ENCODE results near the gene POLR2A. TPM values are rescaled to one million over a fixed set of nuclear protein-coding genes. Genes with fewer than 3 reads are reported as not detected.

Gene POLR2A
- total RNA-seq, 1 experiment from 2014 or later, result 47.1 TPM

GRCh38 chr17:7486181-7486580 lies 2.0 kb downstream of the POLR2A start:
- intact Hi-C loops (cut with micrococcal nuclease), result no loop called here
- ChIA-PET CTCF (no interaction called here), POLR2A (ENCODE audit: unreplicated experiment) (interaction anchor here (0.6 kb wide), 1 partner anchor 52 kb away, joined by 3 read pairs; no protein-coding TSS in a partner anchor)
- H3K4me1 ChIP-seq (ENCODE audit: insufficient read depth, low read length), result peaks cover 17% of the 10 kb centered on the region
- H3K9ac ChIP-seq (ENCODE audit: low read length), result peak overlapping the region; percentile 97
- no peak overlapping the region for H3K27ac ChIP-seq (ENCODE audit: low read length)
- ATAC-seq, result no peak
- peaks cover 70% of the 10 kb centered on the region for H3K79me2 ChIP-seq (ENCODE audit: low read length)
- no peaks in the 10 kb centered on the region for H3K9me2 ChIP-seq (replicated peaks; ENCODE audit: low read length)
- no TSS peak for BruUV-seq (replicated peaks)
- no peaks in the 10 kb centered on the region for H3K27me3 ChIP-seq (ENCODE audit: low read length)
- peak overlapping the region; percentile 99 for H3K4me2 ChIP-seq (ENCODE audit: low read length)
- H3K36me3 ChIP-seq (ENCODE audit: low read depth, low read length), result 0 out of 2 replicates have a peak, but pooled peaks cover 2% of the 10 kb centered on the region
- TF ChIP-seq CTCF (conservative IDR thresholded peaks at IDR 0.05; ENCODE audit: low read depth, low read length) (no peak), EZH2phosphoT487 (IDR thresholded peaks at IDR 0.05; ENCODE audit: borderline replicate concordance, low read length) (no peak), EZH2 (IDR thresholded peaks at IDR 0.05; ENCODE audit: low read length, unreplicated experiment) (no peak)
- H4K20me1 ChIP-seq (ENCODE audit: low read length), result peaks cover 45% of the 10 kb centered on the region
- H2AFZ ChIP-seq (ENCODE audit: low read length), result no peak overlapping the region
- H3F3A ChIP-seq (ENCODE audit: low read length, unreplicated experiment), result no peaks in the 10 kb centered on the region
- no peak for DNase-seq
- peak overlapping the region; percentile 76 for H3K4me3 ChIP-seq (ENCODE audit: low read length)
- H3K9me3 ChIP-seq (ENCODE audit: low read length), result no peaks in the 10 kb centered on the region

- H3K4me3 ChIP-seq (ENCODE audit: low read length), result no peak overlapping the region
- no peaks in the 10 kb centered on the region for H3K9me3 ChIP-seq (ENCODE audit: low read length)
- DNase-seq, result no peak
- H4K20me1 ChIP-seq (ENCODE audit: low read length), result peaks cover 61% of the 10 kb centered on the region
- no peak overlapping the region for H3K4me2 ChIP-seq (ENCODE audit: low read length)
- no TSS peak for BruUV-seq (replicated peaks)
- CTCF ChIA-PET, result no interaction called here
- H3K9me2 ChIP-seq (replicated peaks; ENCODE audit: low read length), result no peaks in the 10 kb centered on the region
- no peak for TF ChIP-seq EZH2 (IDR thresholded peaks at IDR 0.05; ENCODE audit: low read length, unreplicated experiment)
- TF ChIP-seq CTCF (conservative IDR thresholded peaks at IDR 0.05; ENCODE audit: low read depth, low read length), result no peak
- TF ChIP-seq EZH2phosphoT487 (IDR thresholded peaks at IDR 0.05; ENCODE audit: borderline replicate concordance, low read length), result no peak
- POLR2A ChIA-PET (ENCODE audit: unreplicated experiment), result no interaction called here
- no peak overlapping the region for H3K9ac ChIP-seq (ENCODE audit: low read length)
- intact Hi-C loops (cut with micrococcal nuclease), result no loop called here
- no peaks in the 10 kb centered on the region for H3K27me3 ChIP-seq (ENCODE audit: low read length)
- H3K79me2 ChIP-seq (ENCODE audit: low read length), result peaks cover 100% of the 10 kb centered on the region
- no peak overlapping the region for H2AFZ ChIP-seq (ENCODE audit: low read length)
- no peak overlapping the region for H3K27ac ChIP-seq (ENCODE audit: low read length)
- no peak for ATAC-seq
- H3K36me3 ChIP-seq (ENCODE audit: low read depth, low read length), result peaks cover 11% of the 10 kb centered on the region; the same call in 1 of the 2 replicates
- H3F3A ChIP-seq (ENCODE audit: low read length, unreplicated experiment), result no peaks in the 10 kb centered on the region
- H3K4me1 ChIP-seq (ENCODE audit: insufficient read depth, low read length), result peaks cover 17% of the 10 kb centered on the region
Observed at GRCh38 chr17:7490144-7490543, 6.0 kb downstream of the POLR2A start.

GRCh38 chr17:7491583-7491982 lies 7.4 kb downstream of the POLR2A start:
- H3K4me3 ChIP-seq (ENCODE audit: low read length), result no peak overlapping the region
- H3K9me2 ChIP-seq (replicated peaks; ENCODE audit: low read length), result no peaks in the 10 kb centered on the region
- CTCF ChIA-PET, result no interaction called here
- H3K9me3 ChIP-seq (ENCODE audit: low read length), result no peaks in the 10 kb centered on the region
- no peak overlapping the region for H3K9ac ChIP-seq (ENCODE audit: low read length)
- TF ChIP-seq EZH2phosphoT487 (IDR thresholded peaks at IDR 0.05; ENCODE audit: borderline replicate concordance, low read length) (no peak), CTCF (conservative IDR thresholded peaks at IDR 0.05; ENCODE audit: low read depth, low read length) (no peak), EZH2 (IDR thresholded peaks at IDR 0.05; ENCODE audit: low read length, unreplicated experiment) (no peak)
- intact Hi-C loops (cut with micrococcal nuclease), result no loop called here
- DNase-seq (no peak), ATAC-seq (no peak)
- no peak overlapping the region for H2AFZ ChIP-seq (ENCODE audit: low read length)
- H3F3A ChIP-seq (ENCODE audit: low read length, unreplicated experiment), result no peaks in the 10 kb centered on the region
- H3K27ac ChIP-seq (ENCODE audit: low read length), result no peak overlapping the region
- BruUV-seq (replicated peaks), result no TSS peak
- H3K79me2 ChIP-seq (ENCODE audit: low read length), result peaks cover 93% of the 10 kb centered on the region
- H3K4me2 ChIP-seq (ENCODE audit: low read length), result no peak overlapping the region
- no peaks in the 10 kb centered on the region for H3K27me3 ChIP-seq (ENCODE audit: low read length)
- peaks cover 23% of the 10 kb centered on the region; the same call in 1 of the 2 replicates for H3K36me3 ChIP-seq (ENCODE audit: low read depth, low read length)
- peaks cover 57% of the 10 kb centered on the region for H4K20me1 ChIP-seq (ENCODE audit: low read length)
- peaks cover 8% of the 10 kb centered on the region for H3K4me1 ChIP-seq (ENCODE audit: insufficient read depth, low read length)
- POLR2A ChIA-PET (ENCODE audit: unreplicated experiment), result no interaction called here
